PFSK-1 (cell line): ENCODE measurements around the gene EFEMP2.
A peak's percentile ranks its signal among the peaks of the same experiment; 100 is the strongest.

Experiments used
- FOXP2 ChIP-seq: optimal IDR thresholded peaks from 2 replicates; pipeline ENCODE3; 2011; ENCODE audit warnings: borderline replicate concordance, control low read depth, inconsistent platforms; ENCODE audit not compliant: insufficient read depth; ENCODE audit errors: extremely low read length, extremely low read depth
- POLR2AphosphoS5 ChIP-seq: IDR thresholded peaks from 2 replicates; pipeline ENCODE4 v1.6.1; 2012; ENCODE audit warnings: low read depth, mild to moderate bottlenecking, control low read depth, low read length, moderate library complexity
- SIN3A ChIP-seq: IDR thresholded peaks from 2 replicates; pipeline ENCODE4 v1.6.1; 2012; ENCODE audit warnings: mild to moderate bottlenecking, low read length, moderate library complexity, borderline replicate concordance; ENCODE audit not compliant: insufficient read depth
- TAF1 ChIP-seq: IDR thresholded peaks from 2 replicates; pipeline ENCODE4 v1.6.1; 2012; ENCODE audit warnings: low read length, control low read depth, borderline replicate concordance; ENCODE audit not compliant: insufficient read depth
- TF ChIP-seq, protein P1 (sequence below), 2 experiments: IDR thresholded peaks; 2 replicates each; pipeline versions ENCODE4 v1.6.1 to v1.8.0; 2011 to 2012; ENCODE audit warnings: low read depth in 2 of 2, low read length in 2 of 2, control low read depth in 1 of 2, inconsistent platforms in 1 of 2, mild to moderate bottlenecking in 1 of 2, moderate library complexity in 1 of 2; ENCODE audit not compliant: insufficient read depth in 1 of 2

EFEMP2 gene

DNA sequence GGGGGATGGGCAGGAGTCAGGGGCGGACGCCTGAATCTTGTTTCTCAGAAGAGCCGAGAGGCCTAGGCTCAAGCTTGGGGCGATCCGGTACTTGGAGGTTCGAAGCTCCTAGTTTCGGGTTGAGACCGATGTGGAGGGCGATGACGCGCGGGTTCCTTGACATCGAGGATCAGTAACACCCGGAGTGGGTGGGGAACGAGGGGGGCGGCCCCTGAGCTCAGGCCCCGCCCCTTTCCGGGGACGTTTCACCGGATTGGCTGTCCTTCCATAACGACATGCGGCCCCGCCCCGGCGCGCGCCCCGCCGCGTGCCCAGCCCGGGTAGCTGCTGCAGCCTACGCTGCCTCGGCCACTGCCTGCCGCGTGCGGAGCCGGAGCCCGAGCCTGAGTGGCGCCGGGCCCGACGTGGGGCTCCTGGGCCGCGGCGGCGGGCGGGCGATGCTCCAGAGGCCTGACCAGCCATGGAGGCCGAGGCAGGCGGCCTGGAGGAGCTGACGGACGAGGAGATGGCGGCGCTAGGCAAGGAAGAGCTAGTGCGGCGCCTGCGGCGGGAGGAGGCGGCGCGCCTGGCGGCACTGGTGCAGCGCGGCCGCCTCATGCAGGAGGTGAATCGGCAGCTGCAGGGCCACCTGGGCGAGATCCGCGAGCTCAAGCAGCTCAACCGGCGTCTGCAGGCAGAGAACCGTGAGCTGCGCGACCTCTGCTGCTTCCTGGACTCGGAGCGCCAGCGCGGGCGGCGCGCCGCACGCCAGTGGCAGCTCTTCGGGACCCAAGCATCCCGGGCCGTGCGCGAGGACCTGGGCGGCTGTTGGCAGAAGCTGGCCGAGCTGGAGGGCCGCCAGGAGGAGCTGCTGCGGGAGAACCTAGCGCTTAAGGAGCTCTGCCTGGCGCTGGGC is 18.0 kb upstream of the EFEMP2 start, which contains the start of gene CCDC85B:
TSS of gene CCDC85B (plus strand) at position 350 of the 895 bp plus-strand sequence. CDS start at position 461, 111 bp downstream.
- TF ChIP-seq, protein P1, sequence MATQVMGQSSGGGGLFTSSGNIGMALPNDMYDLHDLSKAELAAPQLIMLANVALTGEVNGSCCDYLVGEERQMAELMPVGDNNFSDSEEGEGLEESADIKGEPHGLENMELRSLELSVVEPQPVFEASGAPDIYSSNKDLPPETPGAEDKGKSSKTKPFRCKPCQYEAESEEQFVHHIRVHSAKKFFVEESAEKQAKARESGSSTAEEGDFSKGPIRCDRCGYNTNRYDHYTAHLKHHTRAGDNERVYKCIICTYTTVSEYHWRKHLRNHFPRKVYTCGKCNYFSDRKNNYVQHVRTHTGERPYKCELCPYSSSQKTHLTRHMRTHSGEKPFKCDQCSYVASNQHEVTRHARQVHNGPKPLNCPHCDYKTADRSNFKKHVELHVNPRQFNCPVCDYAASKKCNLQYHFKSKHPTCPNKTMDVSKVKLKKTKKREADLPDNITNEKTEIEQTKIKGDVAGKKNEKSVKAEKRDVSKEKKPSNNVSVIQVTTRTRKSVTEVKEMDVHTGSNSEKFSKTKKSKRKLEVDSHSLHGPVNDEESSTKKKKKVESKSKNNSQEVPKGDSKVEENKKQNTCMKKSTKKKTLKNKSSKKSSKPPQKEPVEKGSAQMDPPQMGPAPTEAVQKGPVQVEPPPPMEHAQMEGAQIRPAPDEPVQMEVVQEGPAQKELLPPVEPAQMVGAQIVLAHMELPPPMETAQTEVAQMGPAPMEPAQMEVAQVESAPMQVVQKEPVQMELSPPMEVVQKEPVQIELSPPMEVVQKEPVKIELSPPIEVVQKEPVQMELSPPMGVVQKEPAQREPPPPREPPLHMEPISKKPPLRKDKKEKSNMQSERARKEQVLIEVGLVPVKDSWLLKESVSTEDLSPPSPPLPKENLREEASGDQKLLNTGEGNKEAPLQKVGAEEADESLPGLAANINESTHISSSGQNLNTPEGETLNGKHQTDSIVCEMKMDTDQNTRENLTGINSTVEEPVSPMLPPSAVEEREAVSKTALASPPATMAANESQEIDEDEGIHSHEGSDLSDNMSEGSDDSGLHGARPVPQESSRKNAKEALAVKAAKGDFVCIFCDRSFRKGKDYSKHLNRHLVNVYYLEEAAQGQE (IDR thresholded peaks at IDR 0.05; ENCODE audit: insufficient read depth in 1 of 2, low read depth in 2 of 2, low read length in 2 of 2) = peak in 1 of 2 experiments; percentile 66; a peak in 1 of 4 replicates
- TF ChIP-seq POLR2AphosphoS5 (peak; percentile 92), SIN3A (peak; percentile 64; the same call in 1 of the 2 replicates), FOXP2 (no peak), TAF1 (peak; percentile 98)

DNA sequence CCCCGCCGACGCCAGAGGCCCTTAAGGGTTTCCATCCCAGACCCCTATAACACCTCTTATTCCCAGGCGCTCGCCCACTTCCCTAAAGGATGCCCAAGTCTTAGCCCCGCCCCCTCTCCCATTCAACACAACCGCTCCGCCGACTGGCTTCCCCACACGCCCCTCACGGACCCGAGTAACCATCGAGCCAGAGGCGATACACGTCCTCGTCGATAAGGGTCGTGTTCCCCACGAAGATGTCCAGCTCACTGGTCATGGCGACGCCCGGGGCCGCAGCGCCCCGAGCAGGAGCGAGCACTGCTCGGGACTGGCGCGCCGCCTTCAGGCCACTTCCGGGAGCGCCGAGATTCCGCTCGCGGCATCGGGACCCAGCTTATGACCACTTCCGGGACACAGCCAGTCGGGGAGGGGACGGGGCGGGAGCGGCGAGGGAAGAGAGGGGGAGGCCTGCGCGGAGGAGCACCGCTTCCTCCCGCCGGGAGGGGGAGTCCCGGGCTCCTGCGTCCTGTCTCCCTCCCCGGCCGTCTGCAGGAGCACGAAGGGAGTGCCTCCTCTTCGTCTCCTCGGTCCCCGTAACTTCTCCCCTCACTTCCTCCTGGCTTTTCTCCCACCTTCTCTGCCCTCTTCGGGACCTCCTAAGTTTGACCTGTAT is 15.7 kb upstream of the EFEMP2 start, which contains the start of gene FIBP:
TSS of gene FIBP (minus strand) at position 309 of the 652 bp plus-strand sequence. CDS start at position 256, 53 bp downstream.
- TF ChIP-seq TAF1 (peak; percentile 73; the same call in 1 of the 2 replicates), POLR2AphosphoS5 (peak; percentile 97), SIN3A (peak; percentile 11; the same call in 1 of the 2 replicates), FOXP2 (no peak)
- TF ChIP-seq, protein P1 (IDR thresholded peaks at IDR 0.05; ENCODE audit: insufficient read depth in 1 of 2, low read depth in 2 of 2, low read length in 2 of 2) = 0 out of 4 replicates have a peak, but pooled peaks of 1 of the 2 experiments have one; percentile 8

DNA sequence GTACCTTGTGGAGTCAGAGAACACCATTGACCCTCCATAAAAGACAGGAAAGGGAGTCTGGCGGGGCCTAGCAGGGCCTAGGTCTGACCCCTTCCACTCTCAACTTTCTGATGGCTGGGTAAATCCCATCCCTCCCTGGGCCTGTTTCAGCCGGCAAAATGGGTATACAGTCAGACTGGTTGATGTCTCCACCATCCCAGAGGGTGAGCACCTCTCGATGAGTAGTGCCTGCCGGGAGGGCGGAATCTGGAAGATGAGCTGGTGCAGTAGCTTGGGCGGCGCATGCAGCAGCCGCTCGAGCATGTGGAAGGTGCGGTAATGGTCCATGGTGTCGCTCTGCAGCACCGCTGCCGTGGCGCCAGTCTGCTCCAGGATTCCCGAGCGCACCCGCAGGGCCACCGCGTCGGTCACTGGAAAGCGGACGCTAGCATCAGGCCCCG is 15.1 kb upstream of the EFEMP2 start:
- TF ChIP-seq SIN3A (no peak), FOXP2 (no peak), POLR2AphosphoS5 (no peak), TAF1 (no peak)
- TF ChIP-seq, protein P1 (IDR thresholded peaks at IDR 0.05; ENCODE audit: insufficient read depth in 1 of 2, low read depth in 2 of 2, low read length in 2 of 2) = no peak

DNA sequence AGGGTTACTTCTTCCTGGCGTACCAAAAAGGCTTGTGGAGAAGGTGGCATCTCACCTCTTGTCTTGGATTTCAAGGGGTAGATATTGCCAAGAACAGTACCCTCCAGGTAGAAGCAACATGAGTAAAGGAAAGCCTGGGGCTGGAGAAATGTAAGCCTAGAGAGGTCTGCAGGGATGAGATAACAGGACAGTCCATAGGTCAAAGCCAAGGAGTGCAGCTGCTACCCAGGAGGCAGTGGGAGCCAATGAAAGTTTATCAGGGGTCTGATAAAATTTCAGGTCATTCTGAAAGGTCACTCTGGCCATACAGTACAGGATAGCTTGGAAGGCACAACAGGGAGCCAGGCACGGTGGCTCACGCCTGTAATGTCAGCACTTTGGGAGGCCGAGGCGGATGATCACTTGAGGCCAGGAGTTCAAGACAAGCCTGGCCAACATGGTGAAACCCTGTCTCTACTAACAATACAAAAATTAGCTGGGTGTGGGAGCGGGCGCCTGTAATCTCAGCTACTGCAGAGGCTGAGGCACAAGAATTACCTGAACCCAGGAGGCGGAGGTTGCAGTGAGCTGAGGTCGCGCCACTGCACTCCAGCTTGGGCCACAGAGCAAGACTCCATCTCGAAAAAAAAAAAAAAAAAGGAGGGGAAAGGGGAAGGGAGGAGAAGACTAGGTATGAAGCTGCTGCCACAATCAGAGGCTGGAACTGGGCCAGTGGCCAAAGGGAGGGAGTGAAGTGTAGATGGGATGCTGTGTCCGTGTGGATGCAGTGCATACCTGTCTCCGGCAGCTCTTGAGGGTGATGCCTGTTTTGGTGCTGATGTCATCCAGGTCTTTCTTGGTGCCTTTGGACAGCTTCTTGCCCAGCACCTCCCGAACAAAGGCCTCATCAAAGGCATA is 14.5 kb upstream of the EFEMP2 start:
- TF ChIP-seq SIN3A (no peak), FOXP2 (no peak), TAF1 (no peak), POLR2AphosphoS5 (no peak)
- TF ChIP-seq, protein P1 (IDR thresholded peaks at IDR 0.05; ENCODE audit: insufficient read depth in 1 of 2, low read depth in 2 of 2, low read length in 2 of 2) = no peak
